ENCODE data around the gene CYGB.

Gene CYGB

DNA sequence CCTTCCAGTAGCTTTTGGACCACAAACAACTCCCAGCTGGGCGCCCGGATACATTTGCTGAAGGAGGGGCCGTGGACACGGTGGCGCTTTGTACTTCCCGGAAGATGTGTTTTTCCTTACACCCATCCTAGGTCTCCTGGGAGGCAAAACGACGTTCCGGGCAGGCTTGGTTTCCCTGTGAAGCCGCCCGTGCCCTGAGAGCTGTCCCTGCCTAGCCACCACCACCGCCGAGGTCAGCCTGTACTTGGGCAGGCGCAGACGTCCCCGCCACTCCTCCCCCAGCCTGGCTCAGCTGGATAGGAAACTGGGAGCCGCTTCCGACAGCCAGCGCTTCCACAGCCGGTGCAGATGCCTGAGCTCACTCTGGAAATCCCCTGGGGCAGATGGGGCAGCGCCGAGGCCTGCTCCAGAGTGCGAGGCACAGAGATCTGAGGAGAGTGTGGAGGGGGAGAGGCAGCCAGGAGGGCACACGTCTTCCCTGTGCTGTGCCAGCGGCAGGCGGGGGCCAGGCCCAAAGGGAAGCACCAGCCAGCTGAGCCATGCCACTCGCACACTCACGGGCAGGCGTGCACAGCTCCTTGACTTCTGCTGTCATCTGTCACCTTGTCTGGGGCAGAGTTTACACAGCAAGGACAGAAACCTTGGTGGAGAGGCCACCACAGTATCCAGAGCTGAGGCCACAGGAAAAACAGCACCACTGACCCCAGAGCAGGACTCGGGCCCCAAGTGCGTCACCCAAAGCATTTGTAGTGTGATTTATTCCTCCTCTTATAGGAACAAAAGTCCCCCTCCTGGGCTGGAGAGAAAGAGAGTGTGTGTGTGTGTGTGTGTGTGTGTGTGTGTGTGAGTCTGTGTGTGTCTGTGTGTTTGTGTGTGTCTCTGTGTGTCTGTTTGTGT lies 39.3 kb downstream of the CYGB start:
- Mint-ChIP-seq H3K4me3 (peak overlapping the region; percentile 91), H3K4me1 (peaks cover 85% of the 10 kb centered on the region), H3K9me3 (no peaks in the 10 kb centered on the region), H3K27ac (peak overlapping the region; percentile 85), H3K36me3 (peaks cover 37% of the 10 kb centered on the region)
- ATAC-seq (no peak), DNase-seq (ENCODE audit: low spot score in 2 of 2) (no peak)

DNA sequence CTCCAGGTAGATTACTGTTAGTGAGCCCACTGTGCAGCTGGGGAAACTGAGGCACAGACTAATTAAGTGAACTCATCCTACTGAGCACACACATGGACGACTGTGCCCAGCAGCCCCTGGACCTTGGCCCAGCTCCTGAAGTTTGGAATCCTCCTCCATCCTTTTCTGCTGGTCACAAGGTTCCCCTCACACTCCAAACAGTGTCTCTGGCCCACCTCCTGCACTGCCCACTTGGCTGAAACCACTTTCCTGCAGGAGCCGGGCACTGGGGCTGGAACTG lies 39.9 kb downstream of the CYGB start:
- Mint-ChIP-seq H3K4me1 (peaks cover 88% of the 10 kb centered on the region), H3K27ac (peak overlapping the region; percentile 85)

DNA sequence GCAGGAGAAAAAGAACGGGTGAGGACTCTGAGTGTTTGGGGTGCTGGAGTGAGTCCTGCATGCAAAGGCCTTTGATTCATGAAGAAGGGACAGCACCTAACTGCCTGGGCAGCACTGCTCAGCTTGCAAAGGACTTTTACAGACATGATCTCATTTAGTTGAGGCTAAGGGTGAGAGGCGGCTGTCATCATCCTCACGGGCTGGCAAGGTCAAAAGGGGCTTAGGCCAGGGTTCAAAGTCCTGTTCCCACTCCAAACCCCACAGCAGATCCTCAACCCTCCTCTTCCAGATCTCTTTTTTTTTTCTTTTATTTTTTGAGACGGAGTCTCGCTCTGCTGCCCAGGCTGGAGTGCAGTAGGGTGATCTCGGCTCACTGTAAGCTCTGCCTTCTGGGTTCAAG lies 41.0 kb downstream of the CYGB start:
- Mint-ChIP-seq H3K9me3 (no peaks in the 10 kb centered on the region), H3K4me3 (peak overlapping the region; percentile 91), H3K27ac (peak overlapping the region; percentile 85), H3K36me3 (peaks cover 43% of the 10 kb centered on the region), H3K4me1 (peaks cover 88% of the 10 kb centered on the region)
- no peak for DNase-seq (ENCODE audit: low spot score in 2 of 2)
- peak; percentile 19 for ATAC-seq

More for the DNA sequence above, 39.9 kb downstream of the CYGB start:
- peaks cover 43% of the 10 kb centered on the region for H3K36me3 Mint-ChIP-seq
- ATAC-seq (no peak), DNase-seq (ENCODE audit: low spot score in 2 of 2) (no peak)
- H3K9me3 Mint-ChIP-seq = no peaks in the 10 kb centered on the region
- peak overlapping the region; percentile 91 for H3K4me3 Mint-ChIP-seq

DNA sequence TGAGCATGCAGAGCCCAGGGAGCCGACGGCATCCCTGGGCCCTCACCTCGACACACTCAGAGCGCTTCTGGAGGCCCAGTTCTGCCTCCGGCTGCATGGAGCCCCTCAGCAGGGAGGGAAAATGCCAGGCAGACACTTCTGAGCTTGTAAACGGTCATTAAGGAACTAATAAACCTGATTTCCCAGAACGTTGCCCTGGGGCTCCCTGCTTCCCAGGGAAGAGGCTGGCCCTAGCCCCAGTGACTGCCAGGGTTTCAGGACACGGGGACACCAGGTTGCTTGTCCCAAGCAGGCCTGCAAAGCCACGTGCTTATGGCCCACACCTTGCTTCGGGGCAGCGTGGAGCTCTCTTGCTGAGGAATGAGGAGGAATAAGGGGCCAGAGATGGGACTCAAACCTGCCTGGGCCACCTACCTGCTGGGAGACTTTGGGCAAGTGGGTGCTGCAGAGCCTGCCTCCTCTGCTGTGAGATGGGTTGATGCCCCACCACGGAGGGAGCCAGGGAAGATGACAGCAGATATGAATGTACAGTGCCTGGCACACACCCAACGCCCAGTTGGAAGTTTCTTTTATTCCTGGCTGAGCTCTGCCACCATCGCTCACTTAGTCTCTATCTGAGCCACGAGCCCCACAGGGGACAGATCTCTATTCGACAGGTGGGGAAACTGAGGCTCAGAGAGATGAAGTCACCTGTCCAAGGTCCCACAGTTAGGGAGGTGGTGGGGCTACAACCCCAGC lies 41.7 kb downstream of the CYGB start:
- H3K4me3 Mint-ChIP-seq = peak overlapping the region; percentile 91
- DNase-seq (ENCODE audit: low spot score in 2 of 2) = no peak
- ATAC-seq = no peak
- H3K4me1 Mint-ChIP-seq = peaks cover 92% of the 10 kb centered on the region
- H3K36me3 Mint-ChIP-seq = peaks cover 42% of the 10 kb centered on the region
- peak overlapping the region; percentile 85 for H3K27ac Mint-ChIP-seq
- no peaks in the 10 kb centered on the region for H3K9me3 Mint-ChIP-seq

DNA sequence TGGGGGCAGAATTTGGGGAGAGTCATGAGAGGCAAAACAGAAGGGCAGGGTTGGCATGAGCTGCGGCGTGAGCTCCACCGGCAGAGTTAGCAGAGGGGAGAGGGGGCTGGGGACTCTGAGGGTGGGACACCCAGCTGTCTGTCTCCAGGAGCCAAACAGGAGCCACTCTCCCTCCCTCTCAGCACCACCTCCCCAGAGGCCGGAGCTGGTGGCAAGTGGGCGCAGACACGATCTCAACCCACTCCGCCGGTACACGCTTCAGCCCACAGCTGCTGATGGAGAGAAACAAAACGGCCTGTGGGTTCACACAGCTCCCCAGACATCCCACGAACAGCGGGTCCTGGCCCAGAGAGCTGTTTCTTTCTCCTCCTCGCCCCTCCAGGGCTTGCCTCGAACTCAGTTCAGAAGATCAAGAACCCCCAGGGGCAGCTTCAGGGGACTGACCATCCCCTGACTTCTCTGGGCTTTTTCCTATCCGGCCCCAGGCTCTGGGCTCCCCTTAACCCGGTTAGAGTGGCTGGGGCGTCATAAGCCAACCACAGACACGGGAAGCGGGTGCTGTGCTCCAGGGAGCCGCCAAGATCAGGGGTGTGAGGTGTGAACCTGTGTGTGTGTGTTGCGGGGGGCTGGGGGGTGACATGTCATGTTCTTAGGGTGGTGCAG lies 43.9 kb downstream of the CYGB start:
- DNase-seq (ENCODE audit: low spot score in 2 of 2) (peak in 1 of 2 donors; percentile 67), ATAC-seq (peak; percentile 43)
- Mint-ChIP-seq H3K4me1 (peaks cover 86% of the 10 kb centered on the region), H3K4me3 (peak overlapping the region; percentile 91), H3K9me3 (no peaks in the 10 kb centered on the region), H3K27ac (peak overlapping the region; percentile 98), H3K36me3 (peaks cover 36% of the 10 kb centered on the region)

DNA sequence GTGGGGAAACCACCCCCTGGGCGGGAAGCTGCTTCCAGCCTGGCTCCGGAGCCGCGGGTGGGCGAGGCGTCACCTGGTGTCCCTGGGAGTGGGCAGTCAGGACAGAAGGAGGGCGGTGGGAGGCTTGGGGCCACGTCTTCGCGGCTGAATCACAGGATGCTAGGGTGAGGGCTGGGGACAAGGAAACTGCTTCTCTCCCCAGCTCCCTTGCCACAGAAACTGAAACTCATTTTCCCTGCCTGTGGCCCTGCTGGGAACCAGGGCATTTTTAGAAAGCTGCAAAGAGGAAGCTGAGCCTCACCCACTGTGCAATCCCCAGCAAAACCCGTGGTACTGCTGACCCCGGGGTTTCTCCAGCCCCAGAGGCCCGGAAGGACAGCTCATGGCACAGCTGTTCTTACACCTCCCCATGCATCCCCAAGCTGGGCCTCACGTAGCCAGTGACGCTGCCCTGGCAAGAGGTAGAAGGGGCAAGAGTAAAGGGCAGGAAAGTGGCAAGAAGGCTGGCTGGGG lies 44.5 kb downstream of the CYGB start:
- DNase-seq (ENCODE audit: low spot score in 2 of 2) = peak; percentile 44 to 80
- Mint-ChIP-seq H3K4me1 (peaks cover 81% of the 10 kb centered on the region), H3K36me3 (peaks cover 31% of the 10 kb centered on the region), H3K9me3 (no peaks in the 10 kb centered on the region), H3K4me3 (peak overlapping the region; percentile 91), H3K27ac (peak overlapping the region; percentile 98)
- ATAC-seq = peak; percentile 83

DNA sequence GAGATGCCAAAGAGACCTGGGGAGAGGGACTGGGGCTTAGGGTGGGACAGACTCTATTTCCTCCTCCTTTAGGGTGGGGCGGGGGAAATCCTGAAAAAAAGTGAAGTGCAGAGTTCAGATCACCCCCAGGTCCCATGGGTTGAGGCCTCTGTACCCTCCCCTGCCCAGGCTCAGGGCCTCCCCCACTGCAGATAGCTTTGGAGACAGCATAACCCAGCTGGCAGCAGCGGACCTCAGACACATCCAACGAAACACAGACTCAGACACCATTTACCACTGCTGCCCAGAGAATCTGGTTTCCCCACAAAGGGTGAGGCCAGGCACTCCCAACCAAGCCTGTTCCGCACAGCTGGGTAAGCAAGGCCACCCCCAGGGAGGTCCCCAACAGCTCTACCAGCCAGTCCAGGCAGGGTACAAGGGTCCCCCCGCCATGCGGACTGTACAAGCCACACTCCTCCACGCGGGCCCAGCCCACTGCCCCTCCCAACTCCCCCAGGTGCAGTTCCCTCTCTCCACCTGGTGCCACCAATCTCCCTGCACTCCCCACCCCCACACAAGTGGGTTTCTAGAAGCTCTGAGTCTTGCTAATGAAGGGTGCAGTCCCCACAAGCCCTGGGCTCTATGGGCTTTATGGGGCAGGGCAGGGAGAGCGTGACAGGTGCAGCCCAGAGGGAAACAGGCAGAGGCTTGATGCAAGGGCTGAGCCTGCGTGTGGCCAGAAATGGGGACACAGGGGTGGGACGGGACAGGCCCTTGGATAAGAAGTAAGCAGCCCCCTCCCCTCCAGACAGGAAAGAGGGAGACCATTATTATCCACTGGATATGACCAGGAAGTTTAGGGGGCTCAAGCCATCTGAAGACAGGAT lies 45.2 kb downstream of the CYGB start:
- Mint-ChIP-seq H3K36me3 (peaks cover 32% of the 10 kb centered on the region), H3K4me3 (peak overlapping the region; percentile 91), H3K4me1 (peaks cover 79% of the 10 kb centered on the region), H3K9me3 (no peaks in the 10 kb centered on the region), H3K27ac (peak overlapping the region; percentile 98)
- ATAC-seq (peak; percentile 62), DNase-seq (ENCODE audit: low spot score in 2 of 2) (no peak)

DNA sequence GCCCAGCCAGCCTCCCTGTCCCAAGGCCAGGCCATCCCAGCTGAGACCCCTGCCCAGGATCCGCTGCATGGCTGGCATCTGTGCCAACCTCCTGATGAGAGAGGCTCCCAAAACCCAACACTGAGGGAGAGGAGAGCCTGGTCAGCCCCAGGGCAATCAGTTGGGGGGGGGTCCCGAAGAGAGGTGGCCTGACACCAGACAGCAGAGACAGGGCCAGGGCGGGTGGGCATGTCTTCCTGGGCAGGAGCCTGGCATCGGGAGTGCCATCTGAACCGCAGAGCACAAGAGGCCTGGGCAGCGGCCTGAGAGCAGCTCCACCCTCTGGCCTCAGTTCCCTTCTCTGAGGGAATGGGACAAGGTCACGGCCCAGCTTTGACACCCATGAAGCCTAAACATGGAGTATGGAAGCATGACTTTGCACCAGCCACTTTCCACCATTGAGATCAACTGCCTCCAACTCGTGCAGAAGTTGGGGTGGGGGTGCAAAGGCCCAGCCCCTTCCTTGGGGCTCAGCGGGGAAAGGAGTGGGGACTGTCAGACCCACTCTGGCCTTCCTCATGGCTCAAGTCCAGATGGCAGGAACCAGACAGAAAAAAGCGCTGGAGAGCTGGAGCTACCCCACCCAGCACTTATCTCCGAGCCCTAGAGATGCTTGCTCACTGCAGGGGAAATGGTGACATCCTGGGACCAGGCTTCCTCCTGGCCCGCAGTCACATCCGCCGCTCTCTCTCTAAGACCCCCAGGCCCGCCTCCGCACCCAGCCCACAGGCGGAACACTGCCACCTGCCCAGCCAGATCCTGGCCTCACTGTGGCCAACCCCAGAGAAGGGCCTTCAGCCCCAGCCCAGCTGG lies 46.0 kb downstream of the CYGB start:
- peaks cover 34% of the 10 kb centered on the region for H3K36me3 Mint-ChIP-seq
- H3K27ac Mint-ChIP-seq = peak overlapping the region; percentile 98
- ATAC-seq = no peak
- H3K4me3 Mint-ChIP-seq = peak overlapping the region; percentile 91
- peaks cover 71% of the 10 kb centered on the region for H3K4me1 Mint-ChIP-seq
- DNase-seq (ENCODE audit: low spot score in 2 of 2) = no peak
- H3K9me3 Mint-ChIP-seq = no peaks in the 10 kb centered on the region

DNA sequence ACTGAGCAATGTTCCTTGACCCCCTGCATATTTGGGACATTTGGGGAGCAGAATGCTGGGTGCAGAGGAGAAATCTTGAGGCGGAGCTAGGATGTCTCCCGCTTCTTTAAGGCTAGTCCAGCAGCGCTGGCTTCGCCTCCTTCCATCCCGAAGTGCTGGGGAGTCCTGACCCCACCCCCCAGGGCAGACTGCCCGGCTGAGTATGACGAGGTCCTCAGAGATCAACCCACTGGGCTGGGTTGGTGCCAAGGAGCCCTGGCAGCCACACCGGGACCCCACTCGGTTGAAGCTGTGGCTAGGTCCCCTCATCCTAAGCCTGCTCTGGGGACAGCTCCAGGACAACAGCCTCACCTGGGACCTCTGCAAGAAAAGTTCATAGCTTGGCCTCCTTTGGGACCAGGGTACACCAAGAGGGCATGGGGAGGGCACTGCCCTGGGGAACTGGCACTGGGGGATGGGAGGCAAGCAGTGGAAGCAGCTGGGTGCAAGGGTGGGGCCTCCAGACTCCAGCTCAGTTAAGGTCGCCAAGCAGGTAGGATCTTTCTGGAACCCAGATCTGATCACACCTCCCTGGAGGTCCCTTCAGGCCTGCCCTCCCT lies 47.3 kb downstream of the CYGB start:
- DNase-seq (ENCODE audit: low spot score in 2 of 2) (no peak), ATAC-seq (no peak)
- Mint-ChIP-seq H3K36me3 (peaks cover 46% of the 10 kb centered on the region), H3K4me3 (no peak overlapping the region), H3K9me3 (no peaks in the 10 kb centered on the region), H3K27ac (peak overlapping the region; percentile 98), H3K4me1 (peaks cover 58% of the 10 kb centered on the region)

DNA sequence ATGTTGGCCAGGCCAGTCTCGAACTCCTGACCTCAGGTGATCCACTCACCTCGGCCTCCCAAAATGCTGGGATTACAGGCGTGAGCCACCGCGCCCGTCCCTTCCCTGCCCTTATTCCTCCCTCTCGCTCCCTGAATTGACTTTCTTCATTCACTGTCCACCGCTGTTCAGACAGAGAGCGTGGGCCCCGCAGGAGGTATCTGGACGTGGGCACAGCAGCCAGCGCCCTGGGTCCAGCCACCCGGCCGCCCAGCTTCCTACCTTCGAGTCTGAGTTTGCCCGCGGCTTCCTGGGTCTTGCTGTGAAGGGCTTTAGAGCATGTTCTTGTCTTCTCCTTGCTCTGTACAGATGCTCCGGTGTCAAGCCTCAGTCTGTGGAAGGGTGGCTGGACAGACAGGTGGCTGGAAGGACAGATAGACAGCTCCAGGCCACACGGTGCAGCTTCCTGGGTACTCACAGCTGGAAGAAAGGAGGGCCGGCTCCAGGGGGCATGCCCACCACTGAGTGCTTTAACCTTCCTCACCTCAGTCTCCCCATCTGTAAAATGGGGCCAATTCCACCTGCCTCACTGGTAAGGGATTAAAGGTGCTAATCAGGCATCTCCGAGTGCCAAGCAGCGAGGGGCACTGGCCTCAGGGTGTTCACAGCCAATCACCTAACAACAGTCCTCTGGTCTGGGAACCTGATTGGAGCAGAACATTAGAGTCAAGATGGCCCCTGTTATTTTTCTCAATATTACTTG lies 49.9 kb downstream of the CYGB start:
- H3K4me1 Mint-ChIP-seq = peaks cover 49% of the 10 kb centered on the region
- no peaks in the 10 kb centered on the region for H3K9me3 Mint-ChIP-seq
- H3K36me3 Mint-ChIP-seq = peaks cover 59% of the 10 kb centered on the region
- DNase-seq (ENCODE audit: low spot score in 2 of 2) (no peak), ATAC-seq (no peak)
- peak overlapping the region; percentile 98 for H3K27ac Mint-ChIP-seq
- no peak overlapping the region for H3K4me3 Mint-ChIP-seq

DNA sequence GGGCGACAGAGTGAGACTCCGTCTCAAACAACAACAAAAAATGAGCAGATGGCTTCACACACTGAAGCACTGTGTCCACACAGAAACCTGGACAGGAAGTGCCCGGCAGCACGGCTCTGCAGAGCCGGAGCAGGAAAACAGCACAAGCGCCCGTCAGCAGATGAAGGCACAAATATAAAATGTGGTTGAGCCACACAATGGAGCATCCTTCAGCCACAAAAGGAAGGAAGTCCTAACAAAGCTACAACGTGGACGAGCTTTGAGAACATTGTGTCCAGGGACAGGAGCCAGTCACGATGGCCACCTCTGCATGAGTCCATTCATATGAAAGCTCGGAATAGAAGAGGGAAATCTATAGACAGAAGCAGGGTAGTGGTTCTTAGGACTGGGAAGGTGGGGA lies 51.9 kb downstream of the CYGB start:
- DNase-seq (ENCODE audit: low spot score in 2 of 2) = no peak
- H3K4me3 Mint-ChIP-seq = no peak overlapping the region
- peak overlapping the region; percentile 50 for H3K27ac Mint-ChIP-seq
- peaks cover 34% of the 10 kb centered on the region for H3K4me1 Mint-ChIP-seq
- H3K9me3 Mint-ChIP-seq = no peaks in the 10 kb centered on the region
- H3K36me3 Mint-ChIP-seq = peaks cover 75% of the 10 kb centered on the region
- ATAC-seq = no peak

DNA sequence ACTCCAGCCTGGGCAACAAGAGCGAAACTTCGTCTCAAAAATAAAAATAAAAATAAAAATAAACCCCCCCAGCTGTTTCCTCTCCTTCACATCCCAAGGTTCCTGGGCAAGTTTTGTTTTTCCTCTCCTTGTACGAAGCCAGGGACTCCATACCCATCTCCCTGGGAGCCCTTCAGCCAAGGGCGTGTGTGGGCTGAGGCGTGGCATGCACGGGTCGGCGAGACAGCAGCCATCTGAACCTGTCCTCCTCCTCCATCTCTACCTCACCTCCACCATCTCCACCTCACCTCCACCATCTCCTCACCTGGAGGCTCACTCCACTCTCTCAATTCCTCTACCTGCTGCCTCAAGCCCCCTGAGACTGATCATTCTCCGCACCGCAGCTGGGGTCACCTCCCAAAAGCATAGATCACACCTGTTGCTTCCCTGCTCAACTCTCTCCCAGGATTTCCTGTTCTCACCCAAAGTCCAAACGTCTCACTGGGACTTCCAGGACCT lies 53.2 kb downstream of the CYGB start:
- DNase-seq (ENCODE audit: low spot score in 2 of 2) (no peak), ATAC-seq (no peak)
- Mint-ChIP-seq H3K36me3 (peaks cover 88% of the 10 kb centered on the region), H3K27ac (peak overlapping the region; percentile 32), H3K4me3 (no peak overlapping the region), H3K4me1 (peaks cover 22% of the 10 kb centered on the region), H3K9me3 (no peaks in the 10 kb centered on the region)

DNA sequence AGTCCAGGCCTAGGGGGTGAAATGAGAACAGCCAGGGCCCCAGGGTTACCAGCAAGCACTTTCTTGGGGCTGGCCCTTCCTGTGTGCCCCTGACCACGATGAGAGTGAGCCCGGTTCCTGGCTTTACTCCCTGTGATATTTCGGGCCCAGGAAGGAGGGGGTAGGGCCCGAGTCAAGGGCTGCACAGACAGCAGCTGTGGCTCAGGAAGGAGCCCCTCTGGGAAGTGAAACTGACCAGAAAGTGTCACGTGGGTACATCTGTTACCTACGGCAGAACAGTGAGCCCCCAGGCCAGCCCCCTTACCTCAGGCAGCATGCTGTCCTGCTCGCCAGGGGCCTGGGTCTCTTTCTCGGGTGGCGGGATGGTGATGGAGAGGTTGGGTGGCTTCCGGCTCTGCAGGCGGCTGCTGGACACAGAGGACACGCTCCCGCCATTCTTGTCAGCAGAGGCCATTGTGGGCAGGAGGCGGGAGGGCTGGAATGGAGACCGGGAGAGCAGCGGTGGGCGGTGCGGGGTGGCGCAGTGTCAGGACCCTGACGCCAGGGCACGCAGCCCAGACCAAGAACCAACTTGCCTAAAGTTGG lies 56.3 kb downstream of the CYGB start:
- no peak for ATAC-seq
- no peaks in the 10 kb centered on the region for H3K9me3 Mint-ChIP-seq
- peaks cover 100% of the 10 kb centered on the region for H3K36me3 Mint-ChIP-seq
- no peak for DNase-seq (ENCODE audit: low spot score in 2 of 2)
- peak overlapping the region; percentile 63 for H3K27ac Mint-ChIP-seq
- H3K4me3 Mint-ChIP-seq = peak overlapping the region; percentile 13
- peaks cover 23% of the 10 kb centered on the region for H3K4me1 Mint-ChIP-seq
